ENCODE measurements around the gene RAB22A.

DNA sequence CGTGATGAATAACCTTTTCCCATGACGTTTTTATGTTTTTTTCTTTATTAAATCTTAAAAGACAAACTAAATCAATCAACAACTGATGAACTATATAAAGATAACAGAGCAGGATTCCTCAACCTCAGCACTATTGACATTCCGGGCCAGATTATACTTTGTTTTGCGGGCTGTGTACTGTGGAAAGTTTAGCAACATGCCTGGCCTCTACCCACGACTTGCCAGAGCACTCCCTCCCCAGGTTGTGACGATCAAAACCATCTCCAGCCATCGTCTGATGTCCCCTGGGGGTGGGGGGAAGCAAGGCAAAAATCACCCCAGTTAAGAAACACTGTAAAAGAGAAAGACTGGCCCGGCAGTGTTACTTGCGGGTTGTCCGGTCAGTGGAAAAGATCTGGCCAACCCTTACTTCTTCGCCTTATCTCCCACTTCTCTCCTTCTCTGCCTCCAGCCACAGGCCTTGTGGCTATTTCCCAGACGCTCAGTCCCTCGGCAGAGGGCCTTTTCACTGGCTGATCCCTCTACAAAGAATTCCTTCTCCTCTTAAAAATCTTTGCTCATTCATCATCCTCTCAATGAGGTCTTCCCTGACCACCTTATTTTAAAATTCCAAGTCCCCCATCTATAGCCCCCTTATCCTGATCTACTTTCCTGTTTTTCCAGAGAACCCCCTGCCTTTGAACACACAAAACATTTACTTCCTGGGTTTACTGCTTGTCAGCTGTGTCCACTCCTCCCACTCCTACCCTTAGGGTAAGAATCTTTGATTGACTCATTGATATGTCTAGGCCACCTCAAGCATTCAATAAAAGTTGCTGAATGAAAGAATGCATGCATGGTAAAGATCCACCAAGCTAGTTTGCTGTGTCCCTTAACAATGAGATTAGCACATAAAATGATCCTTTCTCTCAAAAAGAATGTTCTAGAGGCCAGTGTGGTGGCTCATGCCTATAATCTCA, 14.7 kb upstream of the RAB22A start:
- TF ChIP-seq, protein P1, sequence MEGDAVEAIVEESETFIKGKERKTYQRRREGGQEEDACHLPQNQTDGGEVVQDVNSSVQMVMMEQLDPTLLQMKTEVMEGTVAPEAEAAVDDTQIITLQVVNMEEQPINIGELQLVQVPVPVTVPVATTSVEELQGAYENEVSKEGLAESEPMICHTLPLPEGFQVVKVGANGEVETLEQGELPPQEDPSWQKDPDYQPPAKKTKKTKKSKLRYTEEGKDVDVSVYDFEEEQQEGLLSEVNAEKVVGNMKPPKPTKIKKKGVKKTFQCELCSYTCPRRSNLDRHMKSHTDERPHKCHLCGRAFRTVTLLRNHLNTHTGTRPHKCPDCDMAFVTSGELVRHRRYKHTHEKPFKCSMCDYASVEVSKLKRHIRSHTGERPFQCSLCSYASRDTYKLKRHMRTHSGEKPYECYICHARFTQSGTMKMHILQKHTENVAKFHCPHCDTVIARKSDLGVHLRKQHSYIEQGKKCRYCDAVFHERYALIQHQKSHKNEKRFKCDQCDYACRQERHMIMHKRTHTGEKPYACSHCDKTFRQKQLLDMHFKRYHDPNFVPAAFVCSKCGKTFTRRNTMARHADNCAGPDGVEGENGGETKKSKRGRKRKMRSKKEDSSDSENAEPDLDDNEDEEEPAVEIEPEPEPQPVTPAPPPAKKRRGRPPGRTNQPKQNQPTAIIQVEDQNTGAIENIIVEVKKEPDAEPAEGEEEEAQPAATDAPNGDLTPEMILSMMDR (IDR thresholded peaks at IDR 0.05; ENCODE audit: borderline replicate concordance, extremely low read depth, low read length, poor library complexity, severe bottlenecking), result no peak
- no peak for TF ChIP-seq EZH2 (IDR thresholded peaks at IDR 0.05; ENCODE audit: borderline replicate concordance, low read depth, low read length, severe bottlenecking)

Measured in DND-41 (cell line).